Sigmoid colon (tissue), 7 donors: ENCODE measurements around the gene KLRC3. TPM values are rescaled to one million over a fixed set of nuclear protein-coding genes. Genes with fewer than 3 reads are reported as not detected.

ENCODE experiments used
- DNase-seq: peaks from one replicate; pipeline ENCODE4 v3.0.0-alpha.2; 2019
- H3K27ac ChIP-seq, 4 donors: fragments of 200-600 bp; sonication (generic); one replicate each; pipeline ENCODE4 v1.5.1; 2016 to 2019; ENCODE audit warnings: mild to moderate bottlenecking in 1 of 4
- H3K27me3 ChIP-seq, 3 donors: fragments of 200-600 bp; sonication (generic); one replicate each; pipeline ENCODE4 v1.5.1; 2019; ENCODE audit warnings: mild to moderate bottlenecking in 1 of 3
- H3K36me3 ChIP-seq, 4 donors: fragments of 200-600 bp; sonication (generic); one replicate each; pipeline ENCODE4 v1.5.1; 2016 to 2019
- H3K4me1 ChIP-seq, 4 donors: fragments of 200-600 bp; sonication (generic); one replicate each; pipeline ENCODE4 v1.5.1; 2017 to 2019
- H3K4me3 ChIP-seq, 4 donors: fragments of 200-600 bp; sonication (generic); one replicate each; pipeline ENCODE4 v1.5.1; 2017 to 2019; ENCODE audit warnings: mild to moderate bottlenecking in 2 of 4, moderate library complexity in 1 of 4
- H3K9me3 ChIP-seq, 4 donors: fragments of 200-600 bp in 3 of 4; sonication (generic) in 3 of 4; one replicate each; pipeline versions ENCODE4 v1.5.1 to v1.6.1; 2013 to 2019
- EP300 ChIP-seq, 4 donors: sonication (generic); formaldehyde crosslinking; IDR thresholded peaks; one replicate each; pipeline ENCODE4 v1.6.1; 2017; ENCODE audit warnings: antibody characterized with exemption in 4 of 4
- POLR2A ChIP-seq, 2 donors: fragments of 450-650 bp; IDR thresholded peaks; one replicate each; pipeline ENCODE4 v1.6.1; 2016; ENCODE audit warnings: antibody characterized with exemption in 2 of 2, mild to moderate bottlenecking in 2 of 2, moderate library complexity in 2 of 2
- POLR2AphosphoS5 ChIP-seq, 4 donors: sonication (generic); formaldehyde crosslinking; IDR thresholded peaks; one replicate each; pipeline ENCODE4 v1.6.1; 2017; ENCODE audit warnings: antibody characterized with exemption in 4 of 4
- WGBS, 2 donors: extraction: QIAGEN DNeasy Blood & Tissue Kit; methylation state at CpG; one replicate each; pipeline ENCODE4 v1.1.7; 2013; 5-methylcytosine and 5-hydroxymethylcytosine counted together
- intact Hi-C: fragments of 100-400 bp; cut with DNase I; formaldehyde crosslinking; loops from one replicate; pipeline ENCODE4 v1.15.1; 2023
- polyA plus RNA-seq, 3 donors: library from polyadenylated mRNA; stranded (reverse); fragments of 200-250 nt; gene quantifications; one replicate each; pipeline ENCODE4 v1.2.3, GENCODE V29; 2013
- total RNA-seq, 4 donors: library from RNA; depleted of rRNA; stranded (reverse); fragments of >200 nt; gene quantifications; one replicate each; pipeline ENCODE4 v1.1.0, GENCODE V29; 2016
- TF ChIP-seq, protein P1 (sequence below), 4 experiments: fragments of 450-650 bp in 3 of 4; fragments of 200-600 bp in 1 of 4; IDR thresholded peaks; one replicate each; pipeline ENCODE4 v1.5.1; 2016 to 2019; ENCODE audit warnings: antibody characterized with exemption in 4 of 4, mild to moderate bottlenecking in 3 of 4, moderate library complexity in 2 of 4
- donor health status: healthy with polysubstance abuse.
- donor health status: Bipolar disorder and iron deficiency.
- donor health status: healthy.

Gene KLRC3
- total and polyA plus RNA-seq, 7 donors = 1.8 TPM; not detected in 6

DNA sequence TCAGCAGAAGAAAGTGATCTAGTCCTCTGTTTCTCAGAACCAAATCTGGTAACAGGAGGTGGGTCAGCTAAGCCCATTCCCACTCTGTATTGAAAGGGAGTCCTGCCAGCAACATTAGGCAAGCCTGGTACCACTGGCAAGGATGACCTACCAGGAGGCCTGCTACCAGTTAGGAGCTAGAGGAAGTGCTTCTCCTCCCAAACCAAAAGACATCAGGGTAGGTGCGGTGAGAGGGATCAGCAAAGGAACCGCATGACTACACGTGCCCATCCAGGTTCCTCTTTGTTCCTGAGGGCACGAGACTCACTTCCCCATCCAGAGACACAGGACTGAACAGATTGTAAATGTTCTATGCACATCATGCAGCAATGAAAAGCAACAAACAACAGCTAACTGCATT, 13.7 kb downstream of the KLRC3 start:
- intact Hi-C loops = no loop called here

DNA sequence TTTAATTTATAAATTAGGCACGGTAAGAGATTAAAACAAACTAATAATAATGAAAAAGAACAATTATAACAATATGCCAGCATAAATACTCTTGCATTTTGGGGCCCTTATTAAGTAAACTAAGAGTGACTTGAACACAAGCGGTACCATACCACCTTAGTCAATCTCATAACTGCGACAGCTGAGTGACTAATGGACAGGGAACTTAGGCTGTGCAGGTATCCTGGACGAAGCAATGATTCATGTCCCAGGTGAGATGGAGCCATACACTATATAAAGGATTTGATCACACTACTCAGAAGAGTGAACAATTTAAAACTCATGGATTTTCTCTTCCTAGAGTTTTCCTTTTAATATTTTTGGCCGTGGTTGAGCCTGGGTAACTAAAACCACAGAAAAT, 15.1 kb downstream of the KLRC3 start:
- Histone ChIP-seq H3K27ac (no peak overlapping the region), H3K4me3 (no peak overlapping the region), H3K27me3 (no peaks in the 10 kb centered on the region), H3K36me3 (no peaks in the 10 kb centered on the region), H3K9me3 (no peaks in the 10 kb centered on the region), H3K4me1 (peaks cover 0 to 5% (median 0%) of the 10 kb centered on the region in 4 donors)
- no peak for TF ChIP-seq EP300 (IDR thresholded peaks at IDR 0.05)
- no peak for DNase-seq
- intact Hi-C loops = no loop called here
- WGBS, 2 donors = 93 to 96% methylated on average over 5 of the region's 5 CpGs

More for the DNA sequence above, 13.7 kb downstream of the KLRC3 start:
- no peak overlapping the region for H3K27ac ChIP-seq
- no peaks in the 10 kb centered on the region for H3K36me3 ChIP-seq
- H3K4me3 ChIP-seq = no peak overlapping the region
- no peaks in the 10 kb centered on the region for H3K27me3 ChIP-seq
- WGBS, 2 donors = 49 to 77% methylated on average over 4 of the region's 4 CpGs
- H3K4me1 ChIP-seq = peaks cover 0 to 5% (median 0%) of the 10 kb centered on the region in 4 donors
- TF ChIP-seq, protein P1, sequence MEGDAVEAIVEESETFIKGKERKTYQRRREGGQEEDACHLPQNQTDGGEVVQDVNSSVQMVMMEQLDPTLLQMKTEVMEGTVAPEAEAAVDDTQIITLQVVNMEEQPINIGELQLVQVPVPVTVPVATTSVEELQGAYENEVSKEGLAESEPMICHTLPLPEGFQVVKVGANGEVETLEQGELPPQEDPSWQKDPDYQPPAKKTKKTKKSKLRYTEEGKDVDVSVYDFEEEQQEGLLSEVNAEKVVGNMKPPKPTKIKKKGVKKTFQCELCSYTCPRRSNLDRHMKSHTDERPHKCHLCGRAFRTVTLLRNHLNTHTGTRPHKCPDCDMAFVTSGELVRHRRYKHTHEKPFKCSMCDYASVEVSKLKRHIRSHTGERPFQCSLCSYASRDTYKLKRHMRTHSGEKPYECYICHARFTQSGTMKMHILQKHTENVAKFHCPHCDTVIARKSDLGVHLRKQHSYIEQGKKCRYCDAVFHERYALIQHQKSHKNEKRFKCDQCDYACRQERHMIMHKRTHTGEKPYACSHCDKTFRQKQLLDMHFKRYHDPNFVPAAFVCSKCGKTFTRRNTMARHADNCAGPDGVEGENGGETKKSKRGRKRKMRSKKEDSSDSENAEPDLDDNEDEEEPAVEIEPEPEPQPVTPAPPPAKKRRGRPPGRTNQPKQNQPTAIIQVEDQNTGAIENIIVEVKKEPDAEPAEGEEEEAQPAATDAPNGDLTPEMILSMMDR (IDR thresholded peaks at IDR 0.05) = no peak
- TF ChIP-seq POLR2AphosphoS5 (IDR thresholded peaks at IDR 0.05) = no peak
- TF ChIP-seq POLR2A (IDR thresholded peaks at IDR 0.05) = no peak
- no peak for TF ChIP-seq EP300 (IDR thresholded peaks at IDR 0.05)
- peak; percentile 63 for DNase-seq
- no peaks in the 10 kb centered on the region for H3K9me3 ChIP-seq

DNA sequence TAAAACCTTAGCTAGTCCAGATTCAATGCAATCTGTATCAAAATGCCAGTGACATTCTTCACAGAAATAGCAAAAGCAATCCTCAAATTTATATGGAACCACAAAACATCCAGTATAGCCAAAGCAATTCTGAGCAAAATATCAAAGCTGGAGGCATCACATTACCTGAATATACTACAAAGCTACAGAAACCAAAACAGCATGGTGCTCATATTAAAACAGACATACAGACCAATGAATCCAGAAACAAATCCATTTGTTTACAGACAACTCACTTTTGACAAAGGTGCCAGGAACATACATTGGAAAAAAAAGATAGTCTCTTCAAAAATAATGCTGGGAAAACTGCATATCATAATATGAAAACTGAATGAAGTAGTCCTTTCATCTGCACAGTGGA, 15.6 kb downstream of the KLRC3 start:
- no peak overlapping the region for H3K27ac ChIP-seq
- H3K36me3 ChIP-seq = no peaks in the 10 kb centered on the region
- H3K4me1 ChIP-seq = peaks cover 0 to 5% (median 0%) of the 10 kb centered on the region in 4 donors
- no peaks in the 10 kb centered on the region for H3K27me3 ChIP-seq
- H3K4me3 ChIP-seq = no peak overlapping the region
- no peak for DNase-seq
- intact Hi-C loops = no loop called here
- H3K9me3 ChIP-seq = no peaks in the 10 kb centered on the region
- TF ChIP-seq POLR2A (IDR thresholded peaks at IDR 0.05) = no peak
- no peak for TF ChIP-seq EP300 (IDR thresholded peaks at IDR 0.05)
- TF ChIP-seq, protein P1 (IDR thresholded peaks at IDR 0.05) = no peak
- TF ChIP-seq POLR2AphosphoS5 (IDR thresholded peaks at IDR 0.05) = no peak

DNA sequence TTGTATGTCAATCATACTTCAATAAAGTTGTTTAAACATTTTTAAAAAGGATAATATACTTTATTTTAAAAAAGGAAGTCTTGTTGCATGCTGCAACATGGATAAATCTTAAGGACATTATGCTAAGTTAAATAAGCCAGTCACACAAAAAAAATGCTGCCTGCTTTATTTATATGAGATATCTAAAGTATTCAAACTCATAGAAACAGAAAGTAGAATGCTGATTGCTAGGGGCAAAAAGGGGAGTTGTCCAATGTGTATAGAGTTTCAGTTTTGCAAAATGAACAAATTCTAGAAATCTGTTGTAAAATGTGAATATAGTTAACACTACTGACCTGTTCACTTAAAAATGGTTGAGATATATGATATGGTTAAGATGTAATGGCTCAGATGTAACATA, 19.6 kb downstream of the KLRC3 start:
- H3K36me3 ChIP-seq = no peaks in the 10 kb centered on the region
- H3K4me3 ChIP-seq = no peak overlapping the region
- intact Hi-C loops = no loop called here
- peaks cover 0 to 2% (median 2%) of the 10 kb centered on the region in 4 donors for H3K4me1 ChIP-seq
- H3K9me3 ChIP-seq = no peaks in the 10 kb centered on the region
- H3K27me3 ChIP-seq = no peaks in the 10 kb centered on the region
- no peak for DNase-seq
- no peak overlapping the region for H3K27ac ChIP-seq
- TF ChIP-seq EP300 (IDR thresholded peaks at IDR 0.05) = no peak
- no peak for TF ChIP-seq POLR2A (IDR thresholded peaks at IDR 0.05)
- TF ChIP-seq, protein P1 (IDR thresholded peaks at IDR 0.05) = no peak
- no peak for TF ChIP-seq POLR2AphosphoS5 (IDR thresholded peaks at IDR 0.05)

DNA sequence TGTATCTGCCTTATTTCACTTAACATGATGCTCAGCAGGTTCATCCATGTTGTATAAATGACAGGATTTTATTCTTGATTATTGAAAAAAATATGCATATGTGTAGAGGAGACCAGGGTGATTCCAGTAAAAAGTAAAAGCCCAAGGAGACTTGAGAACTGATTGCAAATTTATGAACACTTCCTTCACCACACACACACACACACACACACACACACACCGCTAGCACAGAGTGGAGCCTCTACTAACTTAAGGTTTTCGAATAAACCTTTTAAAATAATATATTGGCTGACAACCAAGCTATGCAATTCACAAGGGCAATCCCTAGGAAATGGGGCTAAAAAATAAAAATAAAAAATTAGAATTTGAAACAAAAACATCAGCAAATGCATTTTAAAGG, 22.2 kb downstream of the KLRC3 start:
- intact Hi-C loops = no loop called here

More for the DNA sequence above, 22.2 kb downstream of the KLRC3 start:
- H3K9me3 ChIP-seq = no peaks in the 10 kb centered on the region
- no peak for TF ChIP-seq POLR2AphosphoS5 (IDR thresholded peaks at IDR 0.05)
- TF ChIP-seq, protein P1 (IDR thresholded peaks at IDR 0.05) = no peak
- no peak for TF ChIP-seq POLR2A (IDR thresholded peaks at IDR 0.05)
- no peak for TF ChIP-seq EP300 (IDR thresholded peaks at IDR 0.05)
- no peak overlapping the region for H3K27ac ChIP-seq
- no peaks in the 10 kb centered on the region for H3K36me3 ChIP-seq
- peaks cover 0 to 10% (median 8%) of the 10 kb centered on the region in 4 donors for H3K4me1 ChIP-seq
- DNase-seq = no peak
- H3K27me3 ChIP-seq = no peaks in the 10 kb centered on the region
- WGBS, 2 donors = 84 to 90% methylated on average over 2 of the region's 2 CpGs
- H3K4me3 ChIP-seq = no peak overlapping the region
